ENCODE results near the gene DDX11. TPM values are rescaled to one million over a fixed set of nuclear protein-coding genes. Genes with fewer than 3 reads are reported as not detected.
A peak's percentile ranks its signal among the peaks of the same experiment; 100 is the strongest.

The DDX11 gene
- polyA plus RNA-seq, 3 donors: 0.61 to 41.2 (median 1.7) TPM

GRCh38 chr12:31037028-31037427 is 36.6 kb upstream of the DDX11 start:
- no peak overlapping the region for H3K27ac Mint-ChIP-seq
- TF ChIP-seq CTCF (IDR thresholded peaks at IDR 0.05): no peak
- Histone ChIP-seq H3K4me2 (replicated peaks; ENCODE audit: extremely low read depth, low read length, poor library complexity, severe bottlenecking) (no peak overlapping the region), H4K20me1 (ENCODE audit: insufficient read depth, low read length) (no peaks in the 10 kb centered on the region), H3K4me1 (ENCODE audit: control insufficient read depth in 1 of 2, insufficient read depth in 2 of 2, low read length in 2 of 2) (no peaks in the 10 kb centered on the region), H2AFZ (ENCODE audit: insufficient read depth, low read depth, low read length, poor library complexity, severe bottlenecking) (no peak overlapping the region), H3K36me3 (replicated peaks in 1 of 2; ENCODE audit: control insufficient read depth in 1 of 2, insufficient read depth in 2 of 2, low read length in 2 of 2) (no peaks in the 10 kb centered on the region), H3K27ac (ENCODE audit: low read depth in 1 of 2, low read length in 2 of 2) (no peak overlapping the region), H3K27me3 (ENCODE audit: control insufficient read depth in 2 of 2, insufficient read depth in 2 of 2, low read length in 2 of 2) (no peaks in the 10 kb centered on the region), H3K4me3 (replicated peaks in 1 of 3; ENCODE audit: low read depth in 2 of 3, low read length in 3 of 3) (no peak overlapping the region), H3K9ac (ENCODE audit: insufficient read depth, low read length, poor library complexity, severe bottlenecking) (no peak overlapping the region), H3K79me2 (ENCODE audit: insufficient read depth, low read length) (no peaks in the 10 kb centered on the region), H3K9me3 (replicated peaks in 1 of 2; ENCODE audit: control insufficient read depth in 1 of 2, insufficient read depth in 1 of 2, low read length in 2 of 2) (no peaks in the 10 kb centered on the region)
- peaks cover 0 to 2% (median 1%) of the 10 kb centered on the region in 3 donors for H3K27me3 Mint-ChIP-seq (ENCODE audit: low read depth in 3 of 3)
- WGBS (ENCODE audit: insufficient coverage): 89% methylated on average over 1 of the region's 1 CpG
- no peaks in the 10 kb centered on the region for H3K36me3 Mint-ChIP-seq
- intact Hi-C loops (cut with micrococcal nuclease): no loop called here
- no peaks in the 10 kb centered on the region for H3K9me3 Mint-ChIP-seq
- peaks cover under 1% of the 10 kb centered on the region for H3K4me1 Mint-ChIP-seq
- DNase-seq: no peak
- no peak overlapping the region for H3K4me3 Mint-ChIP-seq

- no peak overlapping the region for H3K4me2 ChIP-seq (replicated peaks; ENCODE audit: extremely low read depth, low read length, poor library complexity, severe bottlenecking)
- H2AFZ ChIP-seq (ENCODE audit: insufficient read depth, low read depth, low read length, poor library complexity, severe bottlenecking): no peak overlapping the region
- H3K27ac Mint-ChIP-seq: peak overlapping the region in 1 of 7 donors; percentile 9
- no peaks in the 10 kb centered on the region for H3K79me2 ChIP-seq (ENCODE audit: insufficient read depth, low read length)
- no peak for DNase-seq
- no peaks in the 10 kb centered on the region for H3K4me1 Mint-ChIP-seq
- H3K9me3 Mint-ChIP-seq: peaks cover 0 to 1% (median 0%) of the 10 kb centered on the region in 7 donors
- H3K27me3 ChIP-seq (ENCODE audit: control insufficient read depth in 2 of 2, insufficient read depth in 2 of 2, low read length in 2 of 2): no peaks in the 10 kb centered on the region
- H3K27me3 Mint-ChIP-seq (ENCODE audit: low read depth in 3 of 3): peaks cover 1 to 2% (median 2%) of the 10 kb centered on the region in 3 donors
- 100% methylated on average over 1 of the region's 2 CpGs for WGBS (ENCODE audit: insufficient coverage)
- no peak overlapping the region for H3K4me3 Mint-ChIP-seq
- no peaks in the 10 kb centered on the region for H3K36me3 Mint-ChIP-seq
- no peaks in the 10 kb centered on the region for H4K20me1 ChIP-seq (ENCODE audit: insufficient read depth, low read length)
- no peaks in the 10 kb centered on the region for H3K9me3 ChIP-seq (replicated peaks in 1 of 2; ENCODE audit: control insufficient read depth in 1 of 2, insufficient read depth in 1 of 2, low read length in 2 of 2)
- no peaks in the 10 kb centered on the region for H3K4me1 ChIP-seq (ENCODE audit: control insufficient read depth in 1 of 2, insufficient read depth in 2 of 2, low read length in 2 of 2)
- no peak overlapping the region for H3K4me3 ChIP-seq (replicated peaks in 1 of 3; ENCODE audit: low read depth in 2 of 3, low read length in 3 of 3)
- intact Hi-C loops (cut with micrococcal nuclease): no loop called here
- no peaks in the 10 kb centered on the region for H3K36me3 ChIP-seq (replicated peaks in 1 of 2; ENCODE audit: control insufficient read depth in 1 of 2, insufficient read depth in 2 of 2, low read length in 2 of 2)
- no peak for TF ChIP-seq CTCF (IDR thresholded peaks at IDR 0.05)
- no peak overlapping the region for H3K27ac ChIP-seq (ENCODE audit: low read depth in 1 of 2, low read length in 2 of 2)
- no peak overlapping the region for H3K9ac ChIP-seq (ENCODE audit: insufficient read depth, low read length, poor library complexity, severe bottlenecking)
Measured at GRCh38 chr12:31037931-31038330, 35.7 kb upstream of the DDX11 start.

Data from CD14-positive monocyte (primary cell).